WI38 (cell line): Measurements from ENCODE around the gene DHCR7.

ENCODE experiments used
- H3K4me3 ChIP-seq: 2 replicates; pipeline ENCODE4 v1.5.1; 2011; ENCODE audit warnings: low read depth, mild to moderate bottlenecking, control low read depth, low read length
- TF ChIP-seq, protein P1 (sequence below): IDR thresholded peaks from 2 replicates; pipeline ENCODE4 v1.5.1; 2012; ENCODE audit warnings: low read depth, mild to moderate bottlenecking, control low read depth, low read length

The DHCR7 gene

GRCh38 chr11:71384561-71384960 is 63.6 kb downstream of the DHCR7 start:
- TF ChIP-seq, protein P1, sequence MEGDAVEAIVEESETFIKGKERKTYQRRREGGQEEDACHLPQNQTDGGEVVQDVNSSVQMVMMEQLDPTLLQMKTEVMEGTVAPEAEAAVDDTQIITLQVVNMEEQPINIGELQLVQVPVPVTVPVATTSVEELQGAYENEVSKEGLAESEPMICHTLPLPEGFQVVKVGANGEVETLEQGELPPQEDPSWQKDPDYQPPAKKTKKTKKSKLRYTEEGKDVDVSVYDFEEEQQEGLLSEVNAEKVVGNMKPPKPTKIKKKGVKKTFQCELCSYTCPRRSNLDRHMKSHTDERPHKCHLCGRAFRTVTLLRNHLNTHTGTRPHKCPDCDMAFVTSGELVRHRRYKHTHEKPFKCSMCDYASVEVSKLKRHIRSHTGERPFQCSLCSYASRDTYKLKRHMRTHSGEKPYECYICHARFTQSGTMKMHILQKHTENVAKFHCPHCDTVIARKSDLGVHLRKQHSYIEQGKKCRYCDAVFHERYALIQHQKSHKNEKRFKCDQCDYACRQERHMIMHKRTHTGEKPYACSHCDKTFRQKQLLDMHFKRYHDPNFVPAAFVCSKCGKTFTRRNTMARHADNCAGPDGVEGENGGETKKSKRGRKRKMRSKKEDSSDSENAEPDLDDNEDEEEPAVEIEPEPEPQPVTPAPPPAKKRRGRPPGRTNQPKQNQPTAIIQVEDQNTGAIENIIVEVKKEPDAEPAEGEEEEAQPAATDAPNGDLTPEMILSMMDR: no peak
- no peak overlapping the region for H3K4me3 ChIP-seq
